Adrenal gland (tissue), 12 donors: ENCODE data around the gene TMEM234. TPM values are rescaled to one million over a fixed set of nuclear protein-coding genes. Genes with fewer than 3 reads are reported as not detected.
A peak's percentile ranks its signal among the peaks of the same experiment; 100 is the strongest.

Experiments used
- DNase-seq, 7 donors: peaks; one replicate each; pipeline ENCODE4 v3.0.0-alpha.2; 2019 to 2020
- H3K27ac ChIP-seq, 5 donors: fragments of 200-600 bp; sonication (generic) in 4 of 5; 1 replicate in 3 of 5; 2 replicates in 2 of 5; pipeline versions ENCODE4 v1.5.1 to v1.8.0; 2016 to 2020; ENCODE audit warnings: mild to moderate bottlenecking in 1 of 5
- H3K27me3 ChIP-seq: fragments of 200-600 bp; 2 replicates; pipeline ENCODE4 v1.8.0; 2021
- H3K36me3 ChIP-seq, 2 donors: fragments of 200-600 bp; replicated peaks in 1 of 2; 1 replicate in 1 of 2; 2 replicates in 1 of 2; pipeline versions ENCODE4 v1.5.1 to v1.8.0; 2018 to 2022
- H3K4me1 ChIP-seq, 2 donors: fragments of 200-600 bp; replicated peaks in 1 of 2; 1 replicate in 1 of 2; 2 replicates in 1 of 2; pipeline versions ENCODE4 v1.5.1 to v1.8.0; 2018 to 2021
- H3K4me3 ChIP-seq, 4 donors: fragments of 200-600 bp; sonication (generic) in 3 of 4; one replicate each; pipeline ENCODE4 v1.5.1; 2016 to 2018
- H3K9me3 ChIP-seq, 3 donors: fragments of 200-600 bp; sonication (generic) in 1 of 3; replicated peaks in 1 of 3; 1 replicate in 2 of 3; 2 replicates in 1 of 3; pipeline versions ENCODE4 v1.5.1 to v1.8.0; 2016 to 2021
- POLR2A ChIP-seq, 2 donors: fragments of 450-650 bp; IDR thresholded peaks; one replicate each; pipeline ENCODE4 v1.6.1; 2017; ENCODE audit warnings: antibody characterized with exemption in 2 of 2, mild to moderate bottlenecking in 2 of 2, moderate library complexity in 1 of 2
- WGBS, 4 donors: extraction: QIAGEN DNeasy Blood & Tissue Kit in 2 of 4; methylation state at CpG; one replicate each; pipeline versions ENCODE4 v1.1.5 to v1.1.7; 2013 to 2017; 5-methylcytosine and 5-hydroxymethylcytosine counted together
- intact Hi-C, 2 donors: fragments of 100-400 bp; cut with DNase I; formaldehyde crosslinking; loops; one replicate each; pipeline versions ENCODE4 v1.14.1 to v1.15.0; 2022 to 2023
- polyA plus RNA-seq, 3 donors: library from polyadenylated mRNA; stranded (reverse); fragments of 200-250 nt in 2 of 3; fragments of 350-450 nt in 1 of 3; fragmentation: Illumina TruSeq in 1 of 3; extraction: RNeasy Lipid Tissue Mini Kit (QIAGEN cat#74804) in 1 of 3; gene quantifications; one replicate each; pipeline ENCODE4 v1.2.3, GENCODE V29; 2013 to 2014
- small RNA-seq, 2 donors: library from RNA; depleted of rRNA; stranded (forward); fragments of <200 nt; gene quantifications; one replicate each; pipeline ENCODE3, GENCODE V24; 2016
- total RNA-seq, 9 donors: library from RNA; depleted of rRNA in 4 of 9; stranded (reverse); fragments of >200 nt in 4 of 9; fragments of 120-200 nt in 1 of 9; fragmentation: NEBNext Ultra II Directional in 1 of 9; extraction: Animal tissue kit (Norgen Biotek cat#: 25700) in 1 of 9; gene quantifications; one replicate each; pipeline versions ENCODE4 v1.1.0 to v1.2.4, GENCODE V29; 2013 to 2023
- TF ChIP-seq, protein P1 (sequence below), 6 experiments: fragments of 450-650 bp in 4 of 6; fragments of 200-600 bp in 2 of 6; sonication (generic) in 1 of 6; IDR thresholded peaks; 1 replicate in 5 of 6; 2 replicates in 1 of 6; pipeline versions ENCODE4 v1.5.1 to v1.8.0; 2016 to 2021; ENCODE audit warnings: antibody characterized with exemption in 6 of 6, mild to moderate bottlenecking in 2 of 6, moderate library complexity in 1 of 6
- donor health status: healthy with polysubstance abuse.
- donor health status: Bipolar disorder and iron deficiency.
- donor health status: DM: yes; HTN: yes; CAD: no.
- donor health status: DM: no; HTN: no; CAD: no.
- donor health status: DM: no; HTN: no; CAD: no.
- donor health status: DM: yes; HTN: yes; CAD: no.

Gene TMEM234
- total and polyA plus RNA-seq, 12 donors = 2.1 to 57.7 (median 18.1) TPM

DNA sequence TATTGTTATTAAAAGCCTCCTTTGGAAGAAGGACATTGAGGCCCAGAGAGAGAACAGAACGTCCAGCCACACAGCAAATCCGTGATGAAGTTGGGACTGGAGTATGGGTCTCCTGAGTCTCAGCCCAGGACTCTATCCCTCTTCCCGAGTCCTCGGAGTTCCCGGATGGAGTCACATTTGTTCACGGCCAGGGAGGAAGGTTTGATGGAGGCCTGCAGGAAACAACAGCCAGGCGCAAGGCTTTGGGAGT lies 43.0 kb downstream of the TMEM234 start:
- no peaks in the 10 kb centered on the region for H3K9me3 ChIP-seq
- H3K27me3 ChIP-seq = no peaks in the 10 kb centered on the region
- H3K4me3 ChIP-seq = peak overlapping the region in 2 of 4 donors; percentile 66 to 73
- 3 to 9% (median 9%) methylated on average over 4 to 7 of the region's 7 CpGs for WGBS, 4 donors
- peaks cover 21 to 41% of the 10 kb centered on the region in 2 donors for H3K4me1 ChIP-seq
- no peak for DNase-seq
- peak overlapping the region; percentile 65 to 98 (median 96) for H3K27ac ChIP-seq
- intact Hi-C loops = no loop called here
- TF ChIP-seq, protein P1, sequence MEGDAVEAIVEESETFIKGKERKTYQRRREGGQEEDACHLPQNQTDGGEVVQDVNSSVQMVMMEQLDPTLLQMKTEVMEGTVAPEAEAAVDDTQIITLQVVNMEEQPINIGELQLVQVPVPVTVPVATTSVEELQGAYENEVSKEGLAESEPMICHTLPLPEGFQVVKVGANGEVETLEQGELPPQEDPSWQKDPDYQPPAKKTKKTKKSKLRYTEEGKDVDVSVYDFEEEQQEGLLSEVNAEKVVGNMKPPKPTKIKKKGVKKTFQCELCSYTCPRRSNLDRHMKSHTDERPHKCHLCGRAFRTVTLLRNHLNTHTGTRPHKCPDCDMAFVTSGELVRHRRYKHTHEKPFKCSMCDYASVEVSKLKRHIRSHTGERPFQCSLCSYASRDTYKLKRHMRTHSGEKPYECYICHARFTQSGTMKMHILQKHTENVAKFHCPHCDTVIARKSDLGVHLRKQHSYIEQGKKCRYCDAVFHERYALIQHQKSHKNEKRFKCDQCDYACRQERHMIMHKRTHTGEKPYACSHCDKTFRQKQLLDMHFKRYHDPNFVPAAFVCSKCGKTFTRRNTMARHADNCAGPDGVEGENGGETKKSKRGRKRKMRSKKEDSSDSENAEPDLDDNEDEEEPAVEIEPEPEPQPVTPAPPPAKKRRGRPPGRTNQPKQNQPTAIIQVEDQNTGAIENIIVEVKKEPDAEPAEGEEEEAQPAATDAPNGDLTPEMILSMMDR (IDR thresholded peaks at IDR 0.05) = no peak
- no peak for TF ChIP-seq POLR2A (IDR thresholded peaks at IDR 0.05)
- peaks cover 0 to 25% of the 10 kb centered on the region in 2 donors for H3K36me3 ChIP-seq

DNA sequence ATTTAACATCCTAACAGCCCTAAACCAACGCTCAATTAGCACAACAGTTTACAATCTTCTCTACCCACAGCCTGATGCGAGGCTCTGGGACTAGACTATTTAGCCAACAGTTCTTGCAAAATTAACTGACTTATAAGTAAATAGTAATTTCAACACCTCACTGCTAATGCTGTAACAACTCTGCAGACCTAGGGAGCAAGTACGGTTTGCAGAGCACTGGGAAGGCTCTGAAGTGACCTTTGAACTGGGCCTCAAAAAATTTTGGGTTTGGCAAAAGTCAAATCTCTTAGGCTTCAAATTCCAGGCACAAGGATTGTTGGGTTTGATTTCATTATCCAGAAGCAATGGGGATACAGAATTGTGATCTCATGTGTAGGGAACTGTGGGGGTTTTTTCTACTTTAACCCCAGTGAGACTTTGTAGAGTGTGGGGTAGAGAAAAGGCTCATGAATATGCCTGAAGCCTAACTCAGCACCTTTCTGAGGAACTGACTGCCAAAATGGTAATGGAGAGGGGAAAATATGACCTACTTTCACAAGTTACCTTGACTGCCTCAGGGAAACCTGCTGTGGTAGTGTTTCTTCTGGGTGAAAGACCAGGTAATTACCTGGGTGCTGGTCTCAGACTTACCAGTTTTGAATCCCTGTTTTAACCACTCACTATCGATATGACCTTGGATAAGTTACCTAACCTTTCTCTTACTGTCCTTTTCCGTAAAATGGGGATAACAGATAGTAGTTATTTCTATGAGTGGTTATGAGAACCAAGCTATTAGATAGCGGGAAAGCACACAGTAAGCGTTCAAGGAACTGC lies 43.6 kb downstream of the TMEM234 start:
- TF ChIP-seq POLR2A (IDR thresholded peaks at IDR 0.05) = no peak
- TF ChIP-seq, protein P1 (IDR thresholded peaks at IDR 0.05) = no peak
- 75 to 84% (median 78%) methylated on average over 7 of the region's 7 CpGs for WGBS, 4 donors

DNA sequence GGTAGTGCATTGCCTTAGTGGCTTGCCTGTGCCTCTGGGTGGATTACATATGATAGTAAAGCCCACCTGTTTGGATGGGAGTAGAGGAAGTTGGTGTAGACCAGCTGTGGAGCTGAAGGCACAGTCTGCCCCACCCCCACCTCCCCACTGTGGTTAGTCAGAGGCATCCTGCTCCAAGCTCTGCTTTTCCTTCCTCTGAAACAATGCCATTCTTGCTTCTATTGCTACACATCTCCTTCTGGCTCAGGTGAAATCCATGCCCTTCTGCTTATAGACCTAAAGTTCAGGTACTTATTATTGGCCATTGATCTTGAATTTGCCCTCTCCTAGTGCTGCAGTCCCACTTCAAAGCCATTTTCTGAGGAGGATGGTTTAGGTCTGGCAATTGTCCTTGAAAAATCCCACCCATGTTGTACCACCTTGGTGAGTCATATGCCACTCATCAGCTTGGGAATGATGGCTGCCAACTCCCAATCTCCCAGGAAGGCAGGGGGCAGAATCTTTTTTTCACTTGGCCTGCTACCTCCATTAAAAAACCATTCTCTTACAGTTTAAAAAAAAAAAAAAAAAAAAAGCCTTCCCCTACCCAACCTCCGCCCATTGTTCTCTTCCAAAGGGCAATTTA lies 49.4 kb downstream of the TMEM234 start:
- TF ChIP-seq, protein P1 (IDR thresholded peaks at IDR 0.05) = no peak
- TF ChIP-seq POLR2A (IDR thresholded peaks at IDR 0.05) = no peak
- 87 to 100% (median 95%) methylated on average over 1 of the region's 1 CpG for WGBS, 4 donors
- H3K27ac ChIP-seq = no peak overlapping the region
- no peaks in the 10 kb centered on the region for H3K9me3 ChIP-seq
- no peak overlapping the region for H3K4me3 ChIP-seq
- no peaks in the 10 kb centered on the region for H3K27me3 ChIP-seq
- intact Hi-C loops = no loop called here
- H3K4me1 ChIP-seq = no peaks in the 10 kb centered on the region
- H3K36me3 ChIP-seq = peaks cover 0 to 40% of the 10 kb centered on the region in 2 donors
- DNase-seq = no peak

More for the DNA sequence above, 43.6 kb downstream of the TMEM234 start:
- Histone ChIP-seq H3K36me3 (peaks cover 0 to 20% of the 10 kb centered on the region in 2 donors), H3K27ac (peak overlapping the region; percentile 65 to 98 (median 96)), H3K27me3 (no peaks in the 10 kb centered on the region), H3K9me3 (no peaks in the 10 kb centered on the region), H3K4me1 (peaks cover 21 to 36% of the 10 kb centered on the region in 2 donors), H3K4me3 (peak overlapping the region in 1 of 4 donors; percentile 73)
- no peak for DNase-seq
- intact Hi-C loops = no loop called here

DNA sequence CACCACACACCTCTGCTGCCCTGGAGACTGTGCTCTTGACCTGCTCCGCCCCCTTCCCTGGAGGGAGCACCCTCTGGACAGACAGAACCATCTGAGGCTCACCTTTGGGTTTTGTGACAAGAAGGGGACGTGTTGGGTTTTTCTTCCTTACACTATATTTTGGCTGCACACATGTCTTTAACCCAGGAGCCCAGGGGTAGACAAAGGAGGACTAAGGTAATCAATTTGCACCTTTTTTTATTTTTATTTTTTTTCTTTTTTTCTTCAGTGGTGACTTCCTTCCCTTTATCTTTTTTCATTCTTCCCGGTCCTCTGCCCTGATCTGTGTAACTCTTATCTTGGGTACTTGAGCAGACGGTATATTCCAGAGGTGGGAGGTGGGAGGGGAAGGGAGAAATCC lies 51.2 kb downstream of the TMEM234 start:
- no peak overlapping the region for H3K4me3 ChIP-seq
- peaks cover 0 to 57% of the 10 kb centered on the region in 2 donors for H3K36me3 ChIP-seq
- H3K27me3 ChIP-seq = no peaks in the 10 kb centered on the region
- TF ChIP-seq POLR2A (IDR thresholded peaks at IDR 0.05) = no peak
- TF ChIP-seq, protein P1 (IDR thresholded peaks at IDR 0.05) = no peak
- H3K4me1 ChIP-seq = no peaks in the 10 kb centered on the region
- H3K27ac ChIP-seq = no peak overlapping the region
- intact Hi-C loops = no loop called here
- H3K9me3 ChIP-seq = no peaks in the 10 kb centered on the region
- no peak for DNase-seq
- WGBS, 4 donors = 78 to 91% (median 83%) methylated on average over 4 of the region's 4 CpGs

Small RNA genes lying within 50 kb of the gene (small RNA-seq; reads per million reads assigned to genes)
- 0 reads per million in 2 donors for gene RF00017

Other genes starting within 250 kb of the TMEM234 start
- gene KHDRBS1, start 208.5 kb downstream of the TMEM234 start, total RNA-seq = 100 to 1,000 TPM in 1 of 9 donors, 10 to 100 TPM in 8; 50.1 to 108 (median 77.1) TPM
- gene KHDRBS1, start 208.5 kb downstream of the TMEM234 start, polyA plus RNA-seq = 10 to 100 TPM; 37.3 to 88.2 (median 43.7) TPM
- 10 to 100 TPM in 4 of 9 donors, 1 to 10 TPM in 5; 4.4 to 17.4 (median 8.9) TPM for gene TMEM39B, start 149.4 kb downstream of the TMEM234 start, total RNA-seq
- 10 to 100 TPM in 2 of 3 donors, 1 to 10 TPM in 1; 9.2 to 15.1 (median 14.2) TPM for gene TMEM39B, start 149.4 kb downstream of the TMEM234 start, polyA plus RNA-seq
- 10 to 100 TPM; 39.3 to 86.6 (median 71.5) TPM for gene KPNA6, start 114.3 kb downstream of the TMEM234 start, total RNA-seq
- gene KPNA6, start 114.3 kb downstream of the TMEM234 start, polyA plus RNA-seq = 10 to 100 TPM in 1 of 3 donors, 1 to 10 TPM in 2; 9.3 to 31.2 (median 9.5) TPM
- gene TXLNA, start 42.7 kb downstream of the TMEM234 start, total RNA-seq = 10 to 100 TPM; 52.7 to 97.4 (median 66.1) TPM
- gene TXLNA, start 42.7 kb downstream of the TMEM234 start, polyA plus RNA-seq = 10 to 100 TPM; 14.9 to 51.0 (median 25.7) TPM
- gene CCDC28B, start 21.8 kb downstream of the TMEM234 start, total RNA-seq = 10 to 100 TPM; 11.4 to 34.0 (median 20.5) TPM
- gene CCDC28B, start 21.8 kb downstream of the TMEM234 start, polyA plus RNA-seq = 10 to 100 TPM in 2 of 3 donors, 1 to 10 TPM in 1; 3.4 to 47.7 (median 42.6) TPM
- 1 to 10 TPM; 1.5 to 3.6 (median 2.7) TPM for gene IQCC, start 16.7 kb downstream of the TMEM234 start, total RNA-seq
- 1 to 10 TPM; 3.1 to 3.9 (median 3.6) TPM for gene IQCC, start 16.7 kb downstream of the TMEM234 start, polyA plus RNA-seq
- gene DCDC2B, start 13.3 kb downstream of the TMEM234 start, total RNA-seq = not detected
- gene DCDC2B, start 13.3 kb downstream of the TMEM234 start, polyA plus RNA-seq = not detected
- gene EIF3I, start 54 bp upstream of the TMEM234 start, total RNA-seq = 100 to 1,000 TPM; 187 to 672 (median 202) TPM
- 100 to 1,000 TPM; 196 to 312 (median 294) TPM for gene EIF3I, start 54 bp upstream of the TMEM234 start, polyA plus RNA-seq
- 10 to 100 TPM in 8 of 9 donors, 1 to 10 TPM in 1; 3.2 to 34.5 (median 26.0) TPM for gene FAM167B, start 24.9 kb upstream of the TMEM234 start, total RNA-seq
- 10 to 100 TPM in 2 of 3 donors, 1 to 10 TPM in 1; 5.8 to 58.2 (median 30.0) TPM for gene FAM167B, start 24.9 kb upstream of the TMEM234 start, polyA plus RNA-seq
- gene LCK, start 28.9 kb upstream of the TMEM234 start, total RNA-seq = 1 to 10 TPM in 6 of 9 donors, under 1 TPM in 3; 0.30 to 2.7 (median 1.9) TPM
- gene LCK, start 28.9 kb upstream of the TMEM234 start, polyA plus RNA-seq = 1 to 10 TPM in 2 of 3 donors, under 1 TPM in 1; 0.46 to 2.9 (median 1.2) TPM
- gene HDAC1, start 69.7 kb upstream of the TMEM234 start, total RNA-seq = 10 to 100 TPM; 52.2 to 95.2 (median 76.9) TPM
- gene HDAC1, start 69.7 kb upstream of the TMEM234 start, polyA plus RNA-seq = 10 to 100 TPM; 54.4 to 70.1 (median 59.6) TPM
- 10 to 100 TPM; 24.2 to 82.2 (median 49.0) TPM for gene MARCKSL1, start 113.9 kb upstream of the TMEM234 start, total RNA-seq
- 10 to 100 TPM; 34.4 to 54.8 (median 49.2) TPM for gene MARCKSL1, start 113.9 kb upstream of the TMEM234 start, polyA plus RNA-seq
- gene FAM229A, start 140.1 kb upstream of the TMEM234 start, total RNA-seq = 10 to 100 TPM in 3 of 9 donors, 1 to 10 TPM in 6; 1.3 to 12.8 (median 6.5) TPM
- gene FAM229A, start 140.1 kb upstream of the TMEM234 start, polyA plus RNA-seq = 100 to 1,000 TPM in 1 of 3 donors, 10 to 100 TPM in 1, 1 to 10 TPM in 1; 1.6 to 110 (median 56.7) TPM
- 1 to 10 TPM in 6 of 9 donors, under 1 TPM in 2, not detected in 1; 0.69 to 5.3 (median 2.1) TPM for gene TSSK3, start 140.2 kb upstream of the TMEM234 start, total RNA-seq
- 1 to 10 TPM in 2 of 3 donors, under 1 TPM in 1; 0.84 to 2.1 (median 1.2) TPM for gene TSSK3, start 140.2 kb upstream of the TMEM234 start, polyA plus RNA-seq
- gene BSDC1, start 172.1 kb upstream of the TMEM234 start, total RNA-seq = 100 to 1,000 TPM in 8 of 9 donors, 10 to 100 TPM in 1; 95.5 to 153 (median 117) TPM
- 10 to 100 TPM; 47.9 to 80.2 (median 63.9) TPM for gene BSDC1, start 172.1 kb upstream of the TMEM234 start, polyA plus RNA-seq
- gene ZBTB8B, start 242.7 kb upstream of the TMEM234 start, total RNA-seq = under 1 TPM in 7 of 9 donors, not detected in 2; under 0.01 to 0.89 (median 0.15) TPM
- gene ZBTB8B, start 242.7 kb upstream of the TMEM234 start, polyA plus RNA-seq = under 1 TPM; 0.03 to 0.09 (median 0.08) TPM